Psoas muscle (tissue), 8 donors: ENCODE data around the gene VIPR2. TPM values are rescaled to one million over a fixed set of nuclear protein-coding genes. Genes with fewer than 3 reads are reported as not detected.

ENCODE experiments used
- ATAC-seq, 4 donors: fragments of 200-7000 bp; cut with Tn5 transposase; one replicate each; pipeline ENCODE4 v1.9.1; 2020; ENCODE audit warnings: moderate library complexity in 3 of 4, mild to moderate bottlenecking in 2 of 4
- DNase-seq, 2 donors: peaks; one replicate each; pipeline ENCODE4 v3.0.0-alpha.2; 2020
- H3K27ac ChIP-seq: fragments of 200-600 bp; one replicate; pipeline ENCODE4 v1.8.0; 2022
- H3K27me3 ChIP-seq, 3 donors: fragments of 200-600 bp in 1 of 3; one replicate each; pipeline versions ENCODE4 v1.6.1 to v1.8.0; 2013 to 2022; ENCODE audit warnings: low read length in 2 of 3, mild to moderate bottlenecking in 2 of 3, moderate library complexity in 1 of 3; ENCODE audit not compliant: insufficient read depth in 3 of 3
- H3K36me3 ChIP-seq, 2 donors: fragments of 200-600 bp in 1 of 2; one replicate each; pipeline versions ENCODE4 v1.6.1 to v1.8.0; 2013 to 2022; ENCODE audit warnings: low read depth in 1 of 2, mild to moderate bottlenecking in 1 of 2, moderate library complexity in 1 of 2; ENCODE audit not compliant: insufficient read depth in 1 of 2
- H3K4me1 ChIP-seq: fragments of 200-600 bp; one replicate; pipeline ENCODE4 v1.8.0; 2022
- H3K4me3 ChIP-seq: fragments of 200-600 bp; one replicate; pipeline ENCODE4 v1.8.0; 2022; ENCODE audit warnings: mild to moderate bottlenecking
- H3K9me3 ChIP-seq: fragments of 200-600 bp; one replicate; pipeline ENCODE4 v1.8.0; 2022
- CTCF ChIP-seq: fragments of 200-600 bp; IDR thresholded peaks from one replicate; pipeline ENCODE4 v1.8.0; 2022; ENCODE audit warnings: antibody characterized with exemption
- WGBS, 3 donors: extraction: QIAGEN DNeasy Blood & Tissue Kit; methylation state at CpG; one replicate each; pipeline versions ENCODE4 v1.1.6 to v1.1.7; 2013; 5-methylcytosine and 5-hydroxymethylcytosine counted together
- intact Hi-C, 2 donors: fragments of 100-400 bp; cut with DNase I; formaldehyde crosslinking; loops; one replicate each; pipeline versions ENCODE4 v1.11.0 to v1.14.2; 2022
- polyA plus RNA-seq, 3 donors: library from polyadenylated mRNA; stranded (reverse); fragments of 200-250 nt; gene quantifications; one replicate each; pipeline ENCODE4 v1.2.3, GENCODE V29; 2013
- total RNA-seq, 4 donors: library from RNA; stranded (reverse); fragmentation: NEBNext Ultra II Directional in 2 of 4; extraction: Animal tissue kit (Norgen Biotek cat#: 25700) in 2 of 4; gene quantifications; one replicate each; pipeline versions ENCODE4 v1.2.1 to v1.2.4, GENCODE V29; 2021 to 2023
- donor health status: healthy with polysubstance abuse.
- donor health status: DM: no; HTN: no; CAD: no; lungs with moderate emphysema.
- donor health status: Bipolar disorder and iron deficiency.
- donor health status: healthy.
- donor health status: DM: yes; HTN: yes; CAD: no.
- donor health status: DM: no; HTN: no; CAD: no.
- donor health status: DM: no; HTN: no; CAD: no.
- donor health status: DM: yes; HTN: yes; CAD: no.

Gene VIPR2
- total and polyA plus RNA-seq, 7 donors, result 0.60 to 3.6 (median 2.4) TPM

- no peaks in the 10 kb centered on the region for H3K36me3 ChIP-seq
- no peaks in the 10 kb centered on the region for H3K9me3 ChIP-seq
- no peaks in the 10 kb centered on the region for H3K4me1 ChIP-seq
- H3K4me3 ChIP-seq, result no peak overlapping the region
- H3K27me3 ChIP-seq, result no peaks in the 10 kb centered on the region
- H3K27ac ChIP-seq, result no peak overlapping the region
- WGBS, 3 donors, result 59 to 76% (median 64%) methylated on average over 13 of the region's 13 CpGs
- no peak for TF ChIP-seq CTCF
- no peak for ATAC-seq
- intact Hi-C loops, result no loop called here
- no peak for DNase-seq
Measured at GRCh38 chr7:159152816-159153215, 8.1 kb upstream of the VIPR2 start.

GRCh38 chr7:159151231-159151630 lies 6.6 kb upstream of the VIPR2 start:
- intact Hi-C loops, result no loop called here
- TF ChIP-seq CTCF, result no peak
- no peak overlapping the region for H3K27ac ChIP-seq
- WGBS, 3 donors, result 76 to 86% (median 86%) methylated on average over 8 of the region's 8 CpGs
- H3K9me3 ChIP-seq, result no peaks in the 10 kb centered on the region
- H3K27me3 ChIP-seq, result peaks cover 0 to 3% (median 0%) of the 10 kb centered on the region in 3 donors
- no peak overlapping the region for H3K4me3 ChIP-seq
- H3K4me1 ChIP-seq, result no peaks in the 10 kb centered on the region
- ATAC-seq (no peak), DNase-seq (no peak)
- no peaks in the 10 kb centered on the region for H3K36me3 ChIP-seq

- no peak for DNase-seq
- TF ChIP-seq CTCF, result no peak
- Histone ChIP-seq H3K36me3 (no peaks in the 10 kb centered on the region), H3K4me3 (no peak overlapping the region), H3K27me3 (peaks cover 0 to 16% (median 2%) of the 10 kb centered on the region in 3 donors), H3K27ac (no peak overlapping the region), H3K9me3 (no peaks in the 10 kb centered on the region), H3K4me1 (no peaks in the 10 kb centered on the region)
- intact Hi-C loops, result loop anchor here in 1 of 2 donors (10.0 kb wide), 1 partner anchor 115 kb away; no protein-coding TSS in a partner anchor
- no peak for ATAC-seq
- 76 to 86% (median 85%) methylated on average over 8 of the region's 8 CpGs for WGBS, 3 donors
Measured at GRCh38 chr7:159149488-159149887, 4.8 kb upstream of the VIPR2 start.

GRCh38 chr7:159148430-159149395 lies 4.0 kb upstream of the VIPR2 start:
- H3K27ac ChIP-seq, result no peak overlapping the region
- 87 to 92% (median 91%) methylated on average over 17 of the region's 17 CpGs for WGBS, 3 donors
- no peak for TF ChIP-seq CTCF
- no peaks in the 10 kb centered on the region for H3K4me1 ChIP-seq
- H3K9me3 ChIP-seq, result no peaks in the 10 kb centered on the region
- H3K36me3 ChIP-seq, result no peaks in the 10 kb centered on the region
- DNase-seq, result no peak
- intact Hi-C loops, result loop anchor here in 1 of 2 donors (10.0 kb wide), 1 partner anchor 114 kb away; no protein-coding TSS in a partner anchor
- H3K4me3 ChIP-seq, result no peak overlapping the region
- ATAC-seq, result no peak
- H3K27me3 ChIP-seq, result peaks cover 0 to 24% (median 5%) of the 10 kb centered on the region in 3 donors
